T-helper 1 cell (primary cell): ENCODE results near the gene DNAJC1.
A peak's percentile ranks its signal among the peaks of the same experiment; 100 is the strongest.
"Not testable (repeated sequence)": the region's sequence is repeated elsewhere in the genome, so short reads cannot be mapped to it uniquely, and the experiment has no call there.

ENCODE experiments used
- DNase-seq, 5 donors: peaks; one replicate each; pipeline ENCODE4 v3.0.0-alpha.2; 2012 to 2020

DNAJC1 gene

GRCh38 chr10:21894648-21895342 lies 108.7 kb downstream of the DNAJC1 start:
- no peak for DNase-seq

GRCh38 chr10:21891439-21891838 lies 112.1 kb downstream of the DNAJC1 start:
- peak in 1 of 5 donors; percentile 11 for DNase-seq

GRCh38 chr10:21889477-21890275 lies 113.9 kb downstream of the DNAJC1 start:
- DNase-seq = no peak

GRCh38 chr10:21888959-21889358 lies 114.6 kb downstream of the DNAJC1 start:
- DNase-seq = peak in 1 of 5 donors; percentile 6

DNA sequence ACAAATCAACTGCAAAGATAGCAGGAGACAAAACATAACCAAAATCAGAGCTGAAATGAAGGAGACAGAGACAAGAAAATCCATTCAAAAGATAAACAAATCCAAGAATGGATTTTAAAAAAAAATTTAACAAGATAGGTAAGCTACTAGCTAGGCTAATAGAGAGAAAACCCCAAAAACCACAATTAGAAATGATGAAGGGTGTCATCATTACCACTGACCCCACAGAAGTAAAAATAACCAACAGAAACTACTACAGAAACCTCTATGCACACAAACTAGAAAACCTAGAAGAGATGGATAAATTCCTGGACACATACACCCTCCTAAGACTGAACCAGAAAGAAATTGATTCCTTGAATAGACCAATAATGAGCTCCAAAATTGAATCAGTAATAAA lies 117.6 kb downstream of the DNAJC1 start:
- no peak for DNase-seq

GRCh38 chr10:21873198-21873597 lies 130.3 kb downstream of the DNAJC1 start:
- DNase-seq = no peak

- DNase-seq = not testable (repeated sequence)
Observed at GRCh38 chr10:21872771-21873170, 130.8 kb downstream of the DNAJC1 start.

DNA sequence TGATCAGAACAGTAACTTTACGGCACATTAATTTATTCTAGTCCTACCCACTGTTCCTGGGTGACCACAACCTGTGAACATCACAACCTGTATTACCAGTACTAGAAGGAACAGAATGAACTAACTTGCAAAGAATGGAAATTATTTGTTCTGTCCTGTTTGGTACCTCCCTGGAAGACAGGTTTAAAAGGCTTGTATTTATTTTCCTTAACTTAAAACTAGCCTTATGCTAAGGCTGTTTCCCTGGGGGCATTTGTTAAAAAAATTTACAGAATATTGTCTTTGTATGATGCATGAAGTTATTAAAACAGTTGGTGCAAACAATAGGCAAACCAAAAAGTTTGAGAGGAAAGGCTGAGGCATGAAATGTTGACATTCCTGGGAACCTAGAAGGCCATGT lies 132.7 kb downstream of the DNAJC1 start:
- no peak for DNase-seq

GRCh38 chr10:21869087-21869486 lies 134.4 kb downstream of the DNAJC1 start:
- DNase-seq = not testable (repeated sequence)

DNA sequence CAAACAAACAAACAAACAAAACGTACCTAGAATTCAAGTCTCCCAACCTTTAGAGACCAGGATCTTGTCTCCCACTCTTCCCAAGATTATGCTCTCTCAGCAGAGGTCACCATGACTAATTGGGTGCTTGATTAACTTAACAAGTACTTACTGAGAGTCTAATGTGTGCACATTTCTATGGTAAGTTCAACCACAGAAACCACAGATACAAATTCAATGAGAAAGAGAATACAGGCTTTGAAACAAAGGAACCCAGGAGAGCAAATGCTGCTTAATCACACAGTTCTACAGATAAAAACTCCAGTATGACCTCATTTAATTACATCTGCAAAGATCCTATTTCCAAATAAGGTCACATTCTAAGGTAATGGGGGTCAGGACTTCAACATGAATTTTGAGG lies 142.8 kb downstream of the DNAJC1 start:
- no peak for DNase-seq

DNA sequence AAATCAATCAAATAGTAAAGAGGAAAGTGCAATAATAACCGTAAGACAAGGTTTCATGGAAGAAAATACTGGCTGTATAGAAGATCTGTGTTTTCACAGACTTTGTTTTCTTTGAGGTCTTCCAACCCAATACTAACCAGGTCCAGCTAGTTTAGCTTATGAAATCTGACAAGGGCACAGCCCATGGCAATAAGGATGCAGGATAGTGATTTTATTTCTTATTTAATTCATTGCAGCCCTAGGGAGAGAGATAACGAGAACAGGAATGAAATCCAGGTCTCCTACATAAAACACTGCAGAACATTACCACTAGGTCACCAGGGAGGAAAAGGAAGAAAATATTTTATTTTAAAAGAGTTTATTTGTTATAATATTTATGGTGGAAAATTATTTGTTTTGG lies 145.1 kb downstream of the DNAJC1 start:
- no peak for DNase-seq

GRCh38 chr10:21849607-21850006 lies 153.9 kb downstream of the DNAJC1 start:
- no peak for DNase-seq

- DNase-seq = no peak
Observed at GRCh38 chr10:21843645-21844044, 159.9 kb downstream of the DNAJC1 start.

GRCh38 chr10:21841273-21841672 lies 162.3 kb downstream of the DNAJC1 start:
- DNase-seq = not testable (repeated sequence)

GRCh38 chr10:21837487-21837886 lies 166.0 kb downstream of the DNAJC1 start:
- DNase-seq = not testable (repeated sequence)

DNA sequence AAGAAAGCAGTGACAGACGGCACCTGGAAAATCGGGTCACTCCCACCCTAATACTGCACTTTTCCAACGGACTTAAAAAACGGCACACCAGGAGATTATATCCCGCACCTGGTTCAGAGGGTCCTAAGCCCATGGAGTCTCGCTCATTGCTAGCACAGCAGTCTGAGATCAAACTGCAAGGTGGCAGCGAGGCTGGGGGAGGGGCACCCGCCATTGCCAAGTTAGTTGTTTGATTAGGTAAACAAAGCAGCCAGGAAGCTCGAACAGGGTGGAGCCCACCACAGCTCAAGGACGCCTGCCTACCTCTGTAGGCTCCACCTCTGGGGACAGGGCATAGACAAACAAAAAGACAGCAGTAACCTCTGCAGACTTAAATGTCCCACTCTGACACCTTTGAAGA lies 169.0 kb downstream of the DNAJC1 start:
- DNase-seq = not testable (repeated sequence)

DNA sequence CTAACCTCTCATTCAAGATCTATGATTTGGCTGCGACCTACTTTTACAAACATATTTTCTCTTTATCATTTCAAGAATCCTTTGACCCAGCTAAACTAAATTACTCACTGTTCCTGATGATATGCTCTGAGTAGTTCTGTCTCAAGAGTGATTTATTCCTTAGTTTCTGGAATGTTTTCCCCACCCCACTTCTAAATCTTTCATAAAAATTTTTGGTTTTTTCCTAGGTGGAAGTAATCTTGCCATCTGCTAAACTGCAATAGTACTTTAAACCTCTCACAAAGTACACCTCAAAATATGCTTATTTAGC lies 170.8 kb downstream of the DNAJC1 start:
- no peak for DNase-seq

- no peak for DNase-seq
Observed at GRCh38 chr10:21831986-21832820, 171.3 kb downstream of the DNAJC1 start.

DNA sequence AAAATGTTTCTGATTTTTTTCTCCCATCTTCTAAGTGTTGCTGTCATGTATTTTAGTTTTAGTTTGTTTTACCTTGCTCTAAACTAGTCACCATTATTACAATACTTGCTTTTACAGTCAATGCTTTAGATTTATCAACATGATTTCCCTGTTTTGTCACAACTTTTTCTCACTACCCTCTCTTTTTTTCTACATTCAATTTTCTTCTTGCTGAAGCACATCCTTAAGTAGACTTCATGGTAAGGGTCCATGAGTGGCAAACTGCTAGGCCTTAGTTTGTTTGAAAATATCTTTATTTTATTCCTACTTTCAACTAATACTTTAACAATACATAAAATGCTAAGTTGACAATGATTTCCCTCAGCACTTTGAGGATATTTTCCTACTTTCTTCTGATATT lies 173.5 kb downstream of the DNAJC1 start:
- DNase-seq = no peak

DNA sequence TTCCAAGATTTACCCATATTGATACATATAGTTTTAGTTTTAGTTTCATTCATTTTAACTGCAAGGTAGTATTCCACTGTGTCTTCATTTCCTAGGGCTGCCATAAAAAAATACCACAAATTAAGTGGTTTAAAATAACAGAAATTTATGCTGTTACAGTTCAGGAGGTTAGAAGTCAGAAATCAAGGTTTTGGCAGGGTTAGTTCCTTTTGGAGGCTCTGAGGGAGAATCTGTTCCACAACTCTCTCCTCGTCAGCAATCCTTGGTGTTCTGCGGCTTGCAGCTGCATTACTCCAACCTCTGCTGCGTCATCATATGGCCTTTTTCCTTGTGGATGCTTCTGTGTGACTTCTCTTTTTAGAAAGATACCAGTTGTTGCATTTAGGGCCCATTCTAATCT lies 176.2 kb downstream of the DNAJC1 start:
- no peak for DNase-seq

GRCh38 chr10:21826725-21827124 lies 176.8 kb downstream of the DNAJC1 start:
- DNase-seq = no peak

- no peak for DNase-seq
Observed at GRCh38 chr10:21825345-21825744, 178.2 kb downstream of the DNAJC1 start.

- no peak for DNase-seq
Observed at GRCh38 chr10:21824409-21824808, 179.1 kb downstream of the DNAJC1 start.

DNA sequence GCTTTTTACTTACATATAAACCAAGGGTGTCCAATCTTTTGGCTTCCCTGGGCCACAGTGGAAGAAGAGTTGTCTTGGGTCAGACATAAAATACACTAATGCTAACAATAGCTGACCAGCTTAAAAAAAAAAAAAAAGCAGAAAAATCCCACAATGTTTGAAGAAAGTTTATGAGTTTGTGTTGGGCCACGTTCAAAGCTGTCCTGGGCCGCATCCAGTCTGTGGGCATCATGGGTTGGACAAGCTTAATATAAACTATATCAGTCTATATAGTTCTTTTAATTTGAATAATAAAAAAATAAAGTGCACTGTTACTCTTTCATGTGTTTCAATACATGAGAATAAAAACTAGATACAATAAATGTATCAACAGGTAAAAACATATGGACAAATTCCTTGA lies 179.9 kb downstream of the DNAJC1 start:
- no peak for DNase-seq
